Jurkat, Clone E6-1 (cell line): ENCODE results near the gene RASSF7.

Experiments
- DNase-seq: peaks from one replicate; pipeline ENCODE4 v3.0.0-alpha.2; 2011; ENCODE audit warnings: low read depth, low spot score
- H3K4me3 ChIP-seq: 2 replicates; pipeline ENCODE4 v1.5.1; 2011; ENCODE audit warnings: mild to moderate bottlenecking, low read length, control low read depth, moderate library complexity

The RASSF7 gene

DNA sequence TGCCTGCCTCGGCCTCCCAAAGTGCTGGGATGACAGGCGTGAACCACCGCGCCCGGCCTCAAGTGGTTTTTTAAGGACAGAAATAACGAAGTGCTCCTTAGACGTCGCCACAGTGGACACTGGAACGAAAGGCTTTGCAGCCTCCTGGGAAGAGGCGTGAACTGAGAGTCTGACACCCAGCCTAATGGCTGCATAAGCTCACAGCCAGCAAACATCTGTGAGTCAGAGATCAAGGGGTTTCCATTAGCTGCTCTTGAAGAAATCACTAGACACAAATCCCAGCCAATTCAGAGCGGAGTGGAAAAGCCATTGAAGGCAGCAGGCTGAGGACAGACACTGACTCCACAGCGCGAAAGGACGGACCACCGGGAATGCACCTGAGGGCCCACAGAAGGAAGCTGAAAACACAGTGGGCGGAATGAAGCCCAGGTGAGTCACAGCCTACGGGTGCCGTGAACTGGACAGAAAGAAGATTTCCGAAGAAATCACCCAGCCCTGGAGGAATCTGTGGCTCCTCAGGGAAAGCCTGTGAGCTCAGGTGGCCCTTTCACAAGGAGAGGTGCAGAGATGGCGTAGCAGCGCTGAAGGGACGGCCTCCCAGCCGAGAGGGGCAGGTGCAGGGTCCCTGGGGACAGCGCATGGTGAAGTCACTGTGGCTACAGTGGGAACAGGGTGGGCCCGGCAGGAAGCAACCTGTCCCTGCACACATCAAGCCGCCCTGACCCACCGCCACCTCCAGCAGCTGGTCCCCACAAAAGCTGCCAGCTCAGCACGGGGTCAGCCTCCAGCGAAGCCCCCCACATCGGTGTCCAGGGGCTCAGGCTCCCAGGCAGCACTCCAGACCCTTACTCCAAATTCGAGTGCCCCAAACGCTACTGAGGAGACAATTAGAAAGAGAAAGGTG lies 11.8 kb upstream of the RASSF7 start:
- DNase-seq = no peak

DNA sequence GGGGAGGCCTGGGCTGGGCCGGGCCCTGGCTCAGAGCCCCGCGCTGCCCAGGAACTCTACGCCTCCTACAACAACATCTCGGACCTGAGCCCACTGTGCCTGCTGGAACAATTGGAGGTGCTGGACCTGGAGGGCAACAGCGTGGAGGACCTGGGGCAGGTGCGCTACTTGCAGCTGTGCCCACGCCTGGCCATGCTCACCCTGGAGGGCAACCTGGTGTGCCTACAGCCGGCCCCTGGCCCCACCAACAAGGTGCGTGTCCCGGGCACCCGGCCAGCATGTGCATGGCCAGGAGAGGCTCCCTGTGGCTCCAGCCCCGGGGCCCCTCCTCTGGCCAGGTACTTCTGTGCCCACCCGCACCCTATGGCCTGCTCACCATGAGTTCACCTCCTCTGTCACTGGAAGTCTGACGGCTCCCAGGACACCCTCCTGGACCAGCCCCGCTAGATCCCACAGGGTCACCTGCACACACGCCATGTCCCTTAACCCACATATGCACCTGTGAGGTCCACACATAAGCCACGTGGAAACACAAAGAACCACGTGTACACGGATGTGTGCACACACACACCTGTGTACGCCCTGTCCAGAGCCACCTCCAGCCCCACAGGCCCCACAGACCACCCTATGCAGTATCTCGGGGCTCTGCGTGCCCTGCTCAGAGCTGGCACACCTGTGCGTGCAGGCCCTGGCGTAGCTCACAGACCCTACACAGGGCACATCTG lies 10.6 kb upstream of the RASSF7 start:
- DNase-seq = no peak

More for the DNA sequence above, 11.8 kb upstream of the RASSF7 start:
- no peak overlapping the region for H3K4me3 ChIP-seq

DNA sequence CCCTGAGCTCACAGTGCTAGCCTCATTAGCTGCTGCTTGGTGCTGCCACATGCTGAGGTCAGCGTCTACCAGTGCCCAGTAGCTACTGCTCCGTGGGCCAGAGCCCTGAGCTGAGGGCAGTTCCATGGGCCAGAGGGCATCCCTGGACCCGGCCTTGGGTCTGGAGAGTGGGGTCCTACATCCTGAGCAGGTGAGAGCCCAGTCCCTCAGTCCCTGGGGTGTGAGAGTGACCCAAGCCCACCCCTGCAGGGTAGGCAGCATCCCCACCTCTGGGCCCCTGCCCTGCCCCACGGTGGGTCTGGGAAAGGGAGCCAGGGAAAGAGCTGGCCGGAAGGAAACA lies 10.1 kb upstream of the RASSF7 start:
- H3K4me3 ChIP-seq = no peak overlapping the region
- no peak for DNase-seq

More for the DNA sequence above, 10.6 kb upstream of the RASSF7 start:
- H3K4me3 ChIP-seq = no peak overlapping the region

DNA sequence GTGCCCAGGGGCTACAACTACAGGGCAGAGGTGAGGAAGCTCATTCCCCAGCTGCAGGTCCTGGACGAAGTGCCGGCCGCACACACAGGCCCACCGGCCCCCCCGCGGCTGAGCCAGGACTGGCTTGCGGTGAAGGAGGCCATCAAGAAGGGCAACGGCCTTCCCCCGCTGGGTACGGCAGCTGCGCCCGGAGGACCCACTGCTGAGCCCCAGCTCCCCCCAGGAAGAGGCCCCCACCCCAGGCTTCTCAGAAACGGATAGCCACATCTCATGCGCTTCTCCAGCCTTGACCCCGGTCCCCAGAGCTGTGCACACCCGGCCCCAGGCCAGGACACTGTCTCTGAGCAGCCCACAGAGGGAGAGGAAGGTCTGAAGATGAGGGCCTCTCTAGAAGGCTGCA lies 9.6 kb upstream of the RASSF7 start:
- DNase-seq = no peak
- no peak overlapping the region for H3K4me3 ChIP-seq

DNA sequence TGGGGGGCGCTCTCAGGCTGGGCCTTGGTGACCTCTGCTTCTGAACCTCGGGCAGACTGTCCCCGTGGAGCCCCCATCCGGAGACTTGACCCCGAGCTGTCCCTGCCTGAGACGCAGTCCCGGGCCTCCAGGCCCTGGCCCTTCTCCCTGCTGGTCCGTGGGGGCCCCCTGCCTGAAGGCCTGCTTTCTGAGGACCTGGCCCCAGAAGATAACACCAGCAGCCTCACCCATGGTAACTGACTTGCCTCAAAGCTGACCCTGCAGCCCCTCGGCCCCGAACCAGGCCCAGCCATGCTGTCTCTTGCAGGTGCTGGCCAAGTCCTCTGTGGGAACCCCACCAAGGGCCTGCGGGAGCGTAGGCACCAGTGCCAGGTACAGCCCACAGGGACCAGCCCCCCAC lies 9.2 kb upstream of the RASSF7 start:
- H3K4me3 ChIP-seq = no peak overlapping the region
- no peak for DNase-seq

DNA sequence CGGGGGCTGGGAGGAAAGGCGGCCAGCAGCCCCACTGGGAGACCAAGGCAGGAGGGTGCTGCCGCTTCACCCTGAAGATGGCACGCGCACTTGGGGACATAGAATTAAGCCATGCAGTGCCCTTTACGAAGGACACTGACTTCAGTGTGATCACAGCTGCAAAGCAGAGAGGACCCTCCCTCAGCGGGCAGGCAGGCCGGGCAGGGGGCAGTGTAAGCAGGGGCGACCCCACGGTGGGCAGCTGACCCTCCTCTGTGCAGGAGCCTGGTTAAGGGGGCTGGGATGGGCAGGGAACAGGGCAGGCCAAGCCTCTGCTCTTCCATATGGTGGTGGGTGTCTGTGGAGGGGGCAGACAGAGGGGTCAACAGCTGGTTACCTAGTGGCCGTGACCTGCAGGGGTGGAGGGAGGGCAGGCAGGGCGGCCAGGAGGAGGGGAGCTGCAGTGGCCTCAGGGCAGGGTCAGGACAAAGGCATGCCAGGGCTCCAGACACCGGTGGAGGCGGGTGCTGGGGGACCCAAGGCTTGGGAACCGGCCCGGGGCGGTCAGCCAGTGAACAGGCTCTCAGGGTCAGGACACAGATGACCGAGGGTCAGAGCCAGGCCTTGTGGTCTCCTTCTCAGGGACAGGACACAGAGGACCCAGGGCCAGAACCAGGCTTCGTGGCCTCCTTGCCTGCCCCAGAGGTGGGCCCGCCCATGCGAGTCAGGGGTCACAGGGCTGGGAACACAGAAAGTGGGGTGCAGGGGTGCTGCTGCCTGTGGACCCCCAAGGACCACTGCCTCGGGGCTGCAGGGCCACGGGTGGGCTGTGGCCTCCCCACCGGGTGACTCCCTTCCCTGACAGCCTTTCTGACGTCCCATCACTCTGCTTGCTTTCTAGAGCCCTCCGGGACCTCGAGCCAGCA lies 7.4 kb upstream of the RASSF7 start:
- DNase-seq = no peak
- no peak overlapping the region for H3K4me3 ChIP-seq

DNA sequence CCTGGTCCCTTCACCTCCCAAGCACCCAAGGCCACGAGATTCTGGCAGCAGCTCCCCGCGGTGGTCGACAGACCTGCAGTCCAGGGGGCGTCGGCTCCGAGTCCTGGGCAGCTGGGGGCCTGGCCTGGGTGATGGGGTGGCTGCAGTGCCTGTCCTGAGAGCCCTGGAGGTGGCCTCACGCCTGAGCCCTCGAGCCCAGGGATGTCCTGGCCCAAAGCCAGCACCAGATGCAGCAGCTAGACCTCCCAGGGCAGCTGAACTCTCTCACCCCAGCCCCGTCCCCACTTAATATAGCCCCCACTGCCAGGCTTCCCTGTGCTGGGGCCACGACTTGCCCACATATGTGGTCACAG lies 6.8 kb upstream of the RASSF7 start:
- no peak overlapping the region for H3K4me3 ChIP-seq
- DNase-seq = no peak

DNA sequence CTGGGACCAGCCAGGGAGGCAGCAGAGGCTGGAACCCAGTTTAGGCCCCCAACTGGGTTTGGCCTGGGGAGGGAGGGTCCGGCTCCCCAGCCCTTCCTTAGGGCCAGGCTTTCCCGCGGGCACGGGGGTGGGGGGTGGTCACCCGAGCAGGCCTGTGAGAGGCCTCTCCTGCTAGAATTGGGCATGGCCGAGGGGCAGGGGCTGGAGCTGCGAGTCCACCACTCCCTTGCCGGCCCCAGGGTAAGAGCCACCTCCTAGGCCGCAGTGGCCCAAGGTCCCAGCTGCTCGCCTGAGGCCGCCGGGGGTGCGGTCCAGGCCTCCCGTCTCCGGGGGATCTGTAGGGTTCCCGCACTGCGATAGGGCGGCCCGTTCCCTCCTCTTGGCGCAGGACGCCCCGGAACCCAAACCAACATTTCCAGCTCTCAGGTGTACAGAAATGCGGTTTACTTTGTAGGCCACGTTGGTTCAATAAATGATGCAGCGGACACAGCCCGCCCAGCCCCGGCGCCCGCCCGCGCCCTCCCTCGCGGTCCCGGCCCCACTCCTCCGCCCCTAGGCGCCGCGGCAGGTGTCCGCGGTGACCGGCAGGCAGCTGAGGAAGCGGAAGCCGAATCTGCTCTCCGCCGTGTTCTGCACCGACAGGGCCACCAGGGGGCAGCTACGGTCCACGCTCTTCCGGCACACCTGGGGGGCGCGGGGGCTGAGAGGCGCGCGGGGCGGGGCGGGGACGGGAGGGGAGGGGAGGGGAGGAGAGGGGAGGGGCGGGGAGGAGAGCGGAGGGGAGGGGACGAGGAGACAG lies 6.1 kb upstream of the RASSF7 start:
- peak overlapping the region; percentile 48 for H3K4me3 ChIP-seq
- peak; percentile 79 for DNase-seq

DNA sequence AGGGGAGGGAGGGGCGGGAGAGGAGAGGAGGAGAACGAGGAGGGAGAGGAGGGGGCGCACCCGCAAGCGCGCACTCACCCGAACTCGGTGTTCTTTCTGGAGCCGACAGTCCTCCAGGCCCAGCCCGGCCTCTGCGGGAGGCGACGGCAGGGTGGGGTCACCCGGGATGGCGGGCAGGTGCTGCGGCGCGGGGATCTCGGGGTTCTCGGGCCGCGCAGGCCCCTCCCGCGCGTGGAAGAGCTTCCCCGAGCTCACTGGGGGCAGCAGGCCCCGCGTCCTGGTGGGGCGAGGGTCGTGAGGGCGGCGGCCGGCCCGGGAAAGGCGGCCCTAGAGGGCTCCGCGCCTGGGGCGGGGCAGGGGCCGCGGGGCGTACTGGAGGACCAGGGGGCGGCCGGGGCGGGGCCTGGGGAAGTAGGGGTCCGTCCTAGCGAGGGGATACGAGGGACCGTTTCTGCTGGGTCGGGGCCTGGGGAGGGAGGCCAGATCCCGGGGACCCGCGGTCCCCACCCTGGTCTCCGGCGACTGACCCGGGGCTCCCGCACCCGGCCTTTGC lies 5.5 kb upstream of the RASSF7 start:
- peak overlapping the region; percentile 48 for H3K4me3 ChIP-seq
- DNase-seq = no peak

DNA sequence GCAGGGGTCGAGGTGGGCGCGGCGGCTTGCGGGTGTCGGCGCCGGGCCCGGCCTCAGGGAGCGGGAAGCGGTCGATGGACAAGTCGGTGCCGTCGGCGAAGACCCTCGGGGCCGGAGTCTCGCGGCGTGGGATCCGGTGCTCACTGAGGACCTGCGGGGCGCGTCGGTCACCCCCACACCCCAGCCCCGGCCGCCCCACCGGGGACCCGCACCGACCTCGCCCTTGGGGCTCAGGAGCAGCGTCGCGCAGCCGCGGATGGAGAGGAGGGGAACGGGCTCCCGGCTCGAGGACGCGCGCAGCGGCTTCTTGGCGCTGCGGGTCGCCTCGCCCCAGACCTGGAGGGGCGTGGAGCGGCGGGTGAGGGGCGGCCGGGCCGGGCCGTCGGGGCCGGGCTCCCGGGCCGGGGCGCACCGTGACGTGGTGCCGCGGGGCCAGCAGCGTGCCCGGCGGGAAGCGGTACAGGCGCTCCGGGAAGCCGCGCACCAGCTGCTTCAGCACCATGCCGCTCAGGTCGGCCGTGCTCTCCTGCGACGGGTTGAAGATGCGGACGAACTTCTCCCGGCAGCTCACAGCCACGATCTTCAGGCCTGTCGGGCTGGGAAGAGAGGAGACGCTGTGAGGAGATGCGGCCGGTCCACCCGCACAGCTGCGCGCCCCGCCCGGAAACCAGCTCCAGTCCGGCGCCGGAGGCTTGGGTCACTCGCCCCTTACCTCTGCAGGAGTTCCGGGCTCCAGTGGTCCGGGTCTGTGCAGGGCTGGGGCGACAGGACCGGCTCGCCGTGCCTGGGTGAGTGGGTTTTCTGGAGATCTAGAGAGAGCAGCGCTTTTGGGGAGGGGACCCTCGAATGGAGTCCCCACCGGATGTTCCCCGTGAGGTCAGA lies 4.7 kb upstream of the RASSF7 start:
- H3K4me3 ChIP-seq = no peak overlapping the region
- no peak for DNase-seq

DNA sequence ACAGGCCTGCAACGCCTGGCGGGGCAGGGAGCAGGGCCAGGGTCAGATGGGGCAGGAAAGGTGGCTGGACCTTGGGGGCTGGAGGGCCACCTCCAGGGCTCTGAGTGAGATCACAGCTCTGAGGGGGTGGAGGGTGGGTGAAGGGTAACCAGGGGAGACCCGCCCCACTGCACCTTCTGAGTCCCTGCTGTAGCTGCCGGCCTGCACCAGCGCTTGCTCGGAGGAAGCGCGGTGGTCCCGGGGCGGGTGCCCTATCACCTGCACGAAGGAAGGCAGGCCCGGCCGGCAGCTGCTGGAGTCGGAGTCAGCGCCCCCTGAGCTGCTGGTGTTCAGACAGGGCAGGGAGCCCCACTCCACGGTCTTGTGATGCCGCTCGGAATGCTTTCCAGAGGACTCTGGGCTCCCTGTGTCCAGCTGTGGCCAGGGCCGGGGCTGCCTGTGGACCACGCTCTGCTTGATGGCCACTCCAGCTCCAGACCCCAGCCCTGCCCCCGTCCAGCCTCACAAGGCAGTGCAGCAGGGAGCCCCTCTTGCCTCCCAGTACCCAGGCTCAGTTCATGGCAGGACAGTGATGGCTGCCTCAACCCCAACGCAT lies 4.0 kb upstream of the RASSF7 start:
- H3K4me3 ChIP-seq = no peak overlapping the region
- DNase-seq = no peak

DNA sequence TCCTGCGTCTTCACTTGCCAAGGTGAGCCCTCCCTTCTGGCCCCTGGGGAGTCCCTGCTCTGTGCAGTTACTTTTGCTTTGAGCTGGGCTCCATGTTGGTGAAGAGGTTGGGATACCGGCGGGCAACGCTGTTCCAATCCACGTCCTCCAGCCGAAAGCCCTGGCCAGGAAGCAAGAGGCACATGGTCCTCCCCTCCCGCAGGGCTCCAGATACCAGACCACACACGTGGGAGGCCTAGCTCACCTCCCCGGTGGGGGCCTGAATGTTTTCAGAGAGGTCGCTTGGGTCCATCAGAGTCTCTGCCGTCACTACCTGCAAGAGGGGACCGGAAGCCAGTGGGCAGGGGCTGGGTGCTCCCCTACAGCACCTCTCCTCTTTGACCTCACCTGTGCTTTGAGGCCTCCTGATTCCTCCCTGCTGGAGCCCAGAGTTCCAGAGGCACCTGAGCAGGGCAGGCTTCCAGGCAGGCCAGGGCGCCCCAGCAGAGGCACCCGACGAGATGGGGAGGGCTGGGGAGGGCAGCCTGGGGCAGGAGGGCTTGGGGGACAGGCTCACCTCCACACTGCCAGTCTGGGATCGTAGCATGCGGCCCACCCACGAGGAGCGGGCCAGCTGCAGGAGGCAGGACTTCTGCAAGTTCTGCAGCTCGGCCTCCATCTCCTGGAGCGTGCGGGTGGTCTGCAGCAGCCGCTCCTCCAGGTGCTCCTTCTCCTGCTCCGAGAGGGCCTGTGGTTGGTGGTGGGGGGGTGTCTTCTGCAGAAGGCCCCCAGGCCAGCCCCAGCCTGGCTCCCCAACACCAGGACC lies 3.2 kb upstream of the RASSF7 start:
- DNase-seq = no peak
- H3K4me3 ChIP-seq = no peak overlapping the region

DNA sequence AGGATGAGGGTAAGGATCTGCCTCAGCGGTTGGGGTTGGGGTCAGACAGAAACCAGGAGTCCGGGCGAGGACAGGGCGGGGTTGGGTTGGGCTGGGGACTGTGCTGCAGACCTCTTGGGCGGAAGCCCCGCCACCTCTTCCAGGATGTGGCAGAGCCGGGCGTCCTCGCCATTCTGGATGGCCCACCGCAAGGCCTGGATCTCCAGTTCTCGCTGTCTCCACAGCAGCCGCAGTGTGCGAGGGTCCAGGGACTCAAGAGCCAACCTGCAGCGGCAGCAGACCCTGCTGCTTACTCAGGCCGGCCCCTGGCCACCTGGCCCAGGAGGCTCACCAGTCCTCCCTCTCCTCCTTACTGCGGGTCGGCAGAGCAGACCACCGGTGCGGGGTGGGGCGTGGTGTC lies 2.3 kb upstream of the RASSF7 start:
- DNase-seq = no peak
- no peak overlapping the region for H3K4me3 ChIP-seq

DNA sequence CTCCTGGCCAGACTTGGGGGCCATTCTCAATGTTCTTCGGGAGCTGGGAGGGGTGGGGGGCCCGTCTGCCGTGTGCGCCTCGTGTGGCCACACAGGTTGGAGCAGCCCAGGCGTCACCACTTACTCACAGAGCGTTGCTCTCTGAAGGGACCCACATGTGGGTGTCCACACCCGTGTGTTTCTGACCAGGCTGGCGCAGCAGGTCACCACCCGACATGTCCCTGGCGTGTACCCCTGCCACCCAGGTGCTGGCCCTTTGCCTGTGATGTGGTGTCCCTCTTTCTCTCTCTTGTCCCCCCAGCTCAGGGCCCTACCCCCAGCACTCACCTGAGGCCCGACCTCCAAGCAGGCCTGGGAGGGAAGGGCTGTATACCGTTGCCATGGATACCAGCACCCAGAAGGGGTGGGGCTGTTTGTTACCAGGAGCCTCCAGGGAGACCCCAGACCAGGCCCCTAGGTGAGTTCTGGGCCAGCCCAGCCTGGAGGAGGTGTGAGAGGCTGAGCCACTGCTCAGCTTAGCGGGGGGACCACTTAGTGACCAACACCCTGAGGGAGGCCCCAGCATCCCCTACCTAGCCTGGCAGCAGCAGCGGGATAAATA lies 1.6 kb upstream of the RASSF7 start:
- DNase-seq = no peak
- H3K4me3 ChIP-seq = no peak overlapping the region

DNA sequence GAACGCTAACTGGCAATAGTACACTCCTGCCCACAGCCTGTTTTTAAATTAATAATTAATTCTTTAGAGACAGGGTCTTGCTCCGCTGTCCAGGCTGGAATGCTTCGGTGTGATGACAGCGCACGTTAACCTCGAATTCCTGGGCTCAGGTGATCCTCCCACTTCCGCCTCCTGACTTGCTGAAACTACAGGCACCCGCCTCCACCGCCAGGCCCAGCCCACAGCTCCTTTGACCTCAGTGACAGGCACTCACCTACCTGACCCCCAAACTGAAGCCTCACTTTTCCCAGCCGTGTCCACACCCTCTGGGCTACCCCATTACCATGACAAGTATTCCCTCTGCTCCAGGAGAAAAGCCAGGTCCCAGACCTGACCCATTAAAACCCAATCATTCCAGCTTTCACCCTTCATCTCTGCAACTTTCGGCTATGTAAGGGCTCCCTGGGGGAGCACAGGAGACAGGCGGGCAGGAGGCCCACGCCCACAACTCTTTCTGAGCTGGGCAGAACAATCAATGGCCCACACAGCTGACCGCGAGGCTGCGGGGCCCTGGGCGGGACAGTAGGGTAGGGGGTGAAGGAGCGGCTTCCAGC lies 962 bp upstream of the RASSF7 start:
- H3K4me3 ChIP-seq = peak overlapping the region; percentile 52
- DNase-seq = no peak
